PC-9 (cell line): ENCODE data around the gene KRT36. TPM values are rescaled to one million over a fixed set of nuclear protein-coding genes. Genes with fewer than 3 reads are reported as not detected.

ENCODE experiments used
- BruUV-seq: library from RNA; stranded (reverse); fragments of 400-500 nt; replicated peaks from 2 replicates; lab custom pipeline; 2021; lab: Mats Ljungman, UMichigan
- CTCF ChIA-PET: fragments of 300-600 bp; sonication (Branson Sonifier 250); formaldehyde crosslinking; loops from one replicate; lab custom pipeline; 2022; ENCODE audit warnings: antibody characterized with exemption; lab: Charles Lee
- POLR2A ChIA-PET: fragments of 300-600 bp; sonication (Branson Sonifier 250); formaldehyde crosslinking; loops from one replicate; lab custom pipeline; 2022; ENCODE audit warnings: antibody characterized with exemption; ENCODE audit not compliant: unreplicated experiment; lab: Charles Lee
- DNase-seq, 2 experiments: peaks; one replicate each; pipeline versions ENCODE4 v3.0.0 to v3.0.0-alpha.2; 2015 to 2022; ENCODE audit warnings: mixed read lengths in 1 of 2
- H2AFZ ChIP-seq: fragments of 200-600 bp; sonication (generic); 2 replicates; pipeline ENCODE4 v1.8.1; 2017; ENCODE audit warnings: antibody characterized with exemption
- H3F3A ChIP-seq: fragments of 200-600 bp; sonication (generic); 2 replicates; pipeline ENCODE4 v1.8.1; 2017; ENCODE audit warnings: antibody characterized with exemption, mild to moderate bottlenecking, low read depth; ENCODE audit not compliant: insufficient read depth
- H3K27ac ChIP-seq: fragments of 200-600 bp; sonication (generic); 2 replicates; pipeline ENCODE4 v1.6.1; 2016; ENCODE audit warnings: mixed run types
- H3K27me3 ChIP-seq: fragments of 200-600 bp; sonication (generic); 2 replicates; pipeline ENCODE4 v1.6.1; 2016; ENCODE audit warnings: low read depth, mixed run types; ENCODE audit not compliant: insufficient read depth
- H3K36me3 ChIP-seq: fragments of 200-600 bp; sonication (generic); 2 replicates; pipeline ENCODE4 v1.6.1; 2016; ENCODE audit warnings: low read depth, mixed run types
- H3K4me1 ChIP-seq: fragments of 200-600 bp; sonication (generic); replicated peaks from 2 replicates; pipeline ENCODE4 v1.6.1; 2016; ENCODE audit warnings: mixed run types; ENCODE audit not compliant: insufficient read depth
- H3K4me2 ChIP-seq: fragments of 200-600 bp; sonication (generic); 2 replicates; pipeline ENCODE4 v1.6.1; 2017; ENCODE audit warnings: mixed run types
- H3K4me3 ChIP-seq: fragments of 200-600 bp; sonication (generic); 2 replicates; pipeline ENCODE4 v1.6.1; 2016; ENCODE audit warnings: mixed run types
- H3K79me2 ChIP-seq: fragments of 200-600 bp; sonication (generic); 2 replicates; pipeline ENCODE4 v1.6.1; 2017; ENCODE audit warnings: low read depth, mixed run types
- H3K9me2 ChIP-seq: fragments of 200-600 bp; sonication (generic); 2 replicates; pipeline ENCODE4 v1.8.1; 2017; ENCODE audit warnings: mild to moderate bottlenecking; ENCODE audit not compliant: insufficient read depth
- H3K9me3 ChIP-seq: fragments of 200-600 bp; sonication (generic); 2 replicates; pipeline ENCODE4 v1.8.1; 2016; ENCODE audit warnings: low read depth; ENCODE audit not compliant: insufficient read depth
- H4K20me1 ChIP-seq: fragments of 200-600 bp; sonication (generic); 2 replicates; pipeline ENCODE4 v1.8.1; 2017; ENCODE audit not compliant: insufficient read depth
- EZH2 ChIP-seq: fragments of 200-600 bp; sonication (generic); IDR thresholded peaks from 2 replicates; pipeline ENCODE4 v1.8.0; 2017; ENCODE audit warnings: antibody characterized with exemption, low read depth
- intact Hi-C: fragments of 100-400 bp; cut with micrococcal nuclease; formaldehyde crosslinking; loops from one replicate; pipeline ENCODE4 v1.10.0; 2022; ENCODE audit not compliant: unreplicated experiment
- total RNA-seq: library from RNA; stranded (reverse); gene quantifications from 2 replicates; pipeline ENCODE4 v1.2.3, GENCODE V29; 2021
- TF ChIP-seq, protein P1 (sequence below): fragments of 200-600 bp; sonication (generic); conservative IDR thresholded peaks from 2 replicates; pipeline ENCODE4 v1.6.1; 2017; ENCODE audit warnings: mixed run types, antibody characterized with exemption, mild to moderate bottlenecking, moderate library complexity

The KRT36 gene
- total RNA-seq, 1 experiment from 2014 or later, result not detected

DNA sequence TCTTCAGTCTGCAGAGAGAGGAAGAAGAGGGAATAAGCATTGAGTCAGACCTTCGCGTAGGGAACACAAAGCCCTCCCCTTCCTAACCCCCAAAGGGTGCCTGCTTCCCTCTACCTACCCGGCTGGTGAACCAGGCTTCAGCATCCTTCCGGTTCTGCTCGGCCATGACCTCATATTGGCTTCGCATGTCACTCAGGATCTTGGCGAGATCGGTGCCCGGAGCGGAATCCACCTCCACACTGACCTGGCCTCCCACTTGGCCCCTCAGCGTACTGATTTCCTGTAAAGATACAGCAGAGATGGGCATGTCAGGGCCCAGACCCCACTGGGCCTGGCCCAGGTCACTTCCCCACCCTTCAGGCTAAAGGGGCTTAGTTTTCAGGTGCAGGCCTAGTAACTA lies 34.6 kb upstream of the KRT36 start:
- Histone ChIP-seq H3K27ac (peak overlapping the region; percentile 95), H3K27me3 (no peaks in the 10 kb centered on the region), H2AFZ (no peak overlapping the region), H3K9me2 (no peaks in the 10 kb centered on the region), H3K9me3 (no peaks in the 10 kb centered on the region), H4K20me1 (peaks cover 19% of the 10 kb centered on the region), H3K36me3 (peaks cover 38% of the 10 kb centered on the region), H3F3A (peaks cover 93% of the 10 kb centered on the region), H3K4me2 (peak overlapping the region; percentile 98), H3K4me3 (peak overlapping the region; percentile 93), H3K4me1 (peaks cover 64% of the 10 kb centered on the region), H3K79me2 (peaks cover 62% of the 10 kb centered on the region)
- intact Hi-C loops, result loop anchor here (10.0 kb wide), 1 partner anchor 199 kb away; no protein-coding TSS in a partner anchor
- POLR2A ChIA-PET, result interaction anchor here (0.5 to 0.6 kb wide), 2 partner anchors 25 to 439 kb away, joined by 4 to 8 read pairs; no protein-coding TSS in a partner anchor
- CTCF ChIA-PET, result no interaction called here
- BruUV-seq, result no TSS peak
- TF ChIP-seq EZH2, result no peak
- TF ChIP-seq, protein P1, sequence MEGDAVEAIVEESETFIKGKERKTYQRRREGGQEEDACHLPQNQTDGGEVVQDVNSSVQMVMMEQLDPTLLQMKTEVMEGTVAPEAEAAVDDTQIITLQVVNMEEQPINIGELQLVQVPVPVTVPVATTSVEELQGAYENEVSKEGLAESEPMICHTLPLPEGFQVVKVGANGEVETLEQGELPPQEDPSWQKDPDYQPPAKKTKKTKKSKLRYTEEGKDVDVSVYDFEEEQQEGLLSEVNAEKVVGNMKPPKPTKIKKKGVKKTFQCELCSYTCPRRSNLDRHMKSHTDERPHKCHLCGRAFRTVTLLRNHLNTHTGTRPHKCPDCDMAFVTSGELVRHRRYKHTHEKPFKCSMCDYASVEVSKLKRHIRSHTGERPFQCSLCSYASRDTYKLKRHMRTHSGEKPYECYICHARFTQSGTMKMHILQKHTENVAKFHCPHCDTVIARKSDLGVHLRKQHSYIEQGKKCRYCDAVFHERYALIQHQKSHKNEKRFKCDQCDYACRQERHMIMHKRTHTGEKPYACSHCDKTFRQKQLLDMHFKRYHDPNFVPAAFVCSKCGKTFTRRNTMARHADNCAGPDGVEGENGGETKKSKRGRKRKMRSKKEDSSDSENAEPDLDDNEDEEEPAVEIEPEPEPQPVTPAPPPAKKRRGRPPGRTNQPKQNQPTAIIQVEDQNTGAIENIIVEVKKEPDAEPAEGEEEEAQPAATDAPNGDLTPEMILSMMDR, result no peak
- peak in 1 of 2 experiments; percentile 50 for DNase-seq

DNA sequence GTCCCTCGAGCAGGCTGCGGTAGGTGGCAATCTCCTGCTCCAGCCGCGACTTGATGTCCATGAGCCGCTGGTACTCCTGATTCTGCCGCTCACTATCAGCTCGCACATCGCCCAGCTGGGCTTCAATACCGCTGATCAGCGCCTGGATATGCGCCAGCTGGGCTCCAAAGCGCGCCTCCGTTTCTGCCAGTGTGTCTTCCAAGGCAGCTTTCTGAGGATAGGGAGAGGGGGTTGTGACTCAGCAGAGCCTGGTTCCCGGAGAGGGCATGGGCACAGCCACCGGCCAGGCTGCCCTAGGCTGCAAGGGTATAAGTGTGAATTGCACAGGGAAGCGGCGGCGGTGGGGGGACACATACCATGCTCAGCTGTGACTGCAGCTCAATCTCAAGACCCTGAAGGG lies 34.1 kb upstream of the KRT36 start:
- H3K36me3 ChIP-seq, result peaks cover 38% of the 10 kb centered on the region
- ChIA-PET CTCF (no interaction called here), POLR2A (interaction anchor here (0.5 to 5.8 kb wide), 3 partner anchors 17 to 438 kb away, joined by 4 to 75 read pairs (median 8); partner anchors contain the start of gene KRT13)
- H3K27me3 ChIP-seq, result no peaks in the 10 kb centered on the region
- H4K20me1 ChIP-seq, result peaks cover 19% of the 10 kb centered on the region
- no peak overlapping the region for H2AFZ ChIP-seq
- no peak for TF ChIP-seq EZH2
- TF ChIP-seq, protein P1, result no peak
- H3K4me3 ChIP-seq, result peak overlapping the region; percentile 93
- H3F3A ChIP-seq, result peaks cover 93% of the 10 kb centered on the region
- intact Hi-C loops, result loop anchor here (10.0 kb wide), 1 partner anchor 199 kb away; no protein-coding TSS in a partner anchor
- BruUV-seq, result TSS peak; percentile 13
- H3K79me2 ChIP-seq, result peaks cover 59% of the 10 kb centered on the region
- H3K4me1 ChIP-seq, result peaks cover 64% of the 10 kb centered on the region
- H3K27ac ChIP-seq, result peak overlapping the region; percentile 95
- DNase-seq, result peak; percentile 67 to 74
- H3K9me2 ChIP-seq, result no peaks in the 10 kb centered on the region
- no peaks in the 10 kb centered on the region for H3K9me3 ChIP-seq
- H3K4me2 ChIP-seq, result peak overlapping the region; percentile 98

DNA sequence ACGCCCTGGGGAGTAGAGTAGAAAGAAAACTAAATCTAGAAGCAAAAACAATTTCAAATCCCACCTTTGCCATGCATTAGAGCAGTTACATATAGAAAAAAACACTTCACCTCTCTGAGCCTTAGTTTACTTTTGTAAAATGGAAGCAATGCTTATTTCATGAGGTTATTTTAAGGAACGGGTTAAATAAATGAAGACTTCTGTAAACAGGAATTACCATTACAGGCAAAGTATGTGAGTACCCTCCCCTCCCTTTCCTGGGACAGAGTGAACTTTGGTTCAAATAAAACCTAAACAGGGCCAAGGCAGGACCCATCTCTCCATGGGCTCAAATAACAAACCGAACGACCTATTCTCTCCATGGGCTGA lies 33.5 kb upstream of the KRT36 start:
- peak in 1 of 2 experiments; percentile 60 for DNase-seq
- Histone ChIP-seq H3K9me3 (no peaks in the 10 kb centered on the region), H3K79me2 (peaks cover 59% of the 10 kb centered on the region), H2AFZ (no peak overlapping the region), H3K4me3 (peak overlapping the region; percentile 93), H4K20me1 (peaks cover 19% of the 10 kb centered on the region), H3F3A (peaks cover 94% of the 10 kb centered on the region), H3K4me2 (peak overlapping the region; percentile 98), H3K27me3 (no peaks in the 10 kb centered on the region), H3K4me1 (peaks cover 66% of the 10 kb centered on the region), H3K9me2 (no peaks in the 10 kb centered on the region), H3K27ac (peak overlapping the region; percentile 95), H3K36me3 (peaks cover 38% of the 10 kb centered on the region)
- intact Hi-C loops, result loop anchor here (10.0 kb wide), 1 partner anchor 198 kb away; no protein-coding TSS in a partner anchor
- no peak for TF ChIP-seq EZH2
- TF ChIP-seq, protein P1, result no peak
- POLR2A ChIA-PET, result interaction anchor here (5.8 kb wide), 1 partner anchor 17 kb away, joined by 75 read pairs; the partner anchor contains the start of gene KRT13
- no TSS peak for BruUV-seq
- CTCF ChIA-PET, result no interaction called here
